ENCODE measurements around the gene STK32C. TPM values are rescaled to one million over a fixed set of nuclear protein-coding genes. Genes with fewer than 3 reads are reported as not detected.

Gene STK32C
- total and polyA plus RNA-seq, 3 donors from 2014 or later = 33.9 to 49.0 (median 34.2) TPM

DNA sequence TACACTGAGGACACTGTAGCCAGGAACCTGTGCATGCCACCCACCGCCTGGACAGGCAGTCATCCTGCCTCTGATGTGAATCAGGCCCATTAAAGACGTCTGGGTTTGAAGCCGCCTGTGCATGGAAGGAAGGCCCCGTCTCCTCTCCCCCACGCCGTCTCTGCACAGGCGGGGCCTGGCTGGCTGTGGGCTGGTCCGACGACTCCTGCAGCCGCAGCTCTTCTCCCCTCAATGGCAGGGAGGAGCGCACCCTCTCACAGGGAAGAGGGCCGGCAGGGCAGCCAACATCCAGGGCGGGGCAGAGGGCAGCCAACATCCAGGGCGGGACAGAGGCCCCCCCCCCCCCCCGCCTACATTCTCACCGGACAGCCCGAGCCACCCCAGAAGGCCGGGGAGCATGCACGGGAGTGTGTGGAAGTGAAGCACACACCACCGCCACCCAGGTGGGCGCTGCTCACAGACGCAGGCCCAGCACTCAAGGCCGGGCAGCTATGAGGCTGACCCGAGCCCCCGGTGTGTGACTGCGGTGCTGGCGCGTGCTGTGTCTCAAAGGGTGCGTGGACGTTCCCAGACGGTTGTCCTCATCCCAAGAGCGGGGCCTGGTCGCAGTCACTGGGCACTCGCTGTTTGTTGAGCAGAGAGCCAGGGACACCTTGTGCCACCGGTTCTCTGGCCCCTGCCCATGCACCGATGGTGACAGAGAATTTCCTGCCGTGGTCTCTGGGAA, 101.9 kb downstream of the STK32C start:
- 86 to 88% methylated on average over 23 to 34 of the region's 37 CpGs for WGBS, 2 donors
- Histone ChIP-seq H3K4me1 (no peaks in the 10 kb centered on the region), H3K9me3 (no peaks in the 10 kb centered on the region), H3K27ac (no peak overlapping the region), H3K36me3 (ENCODE audit: low read depth, missing control alignments) (no peaks in the 10 kb centered on the region), H3K4me3 (no peak overlapping the region), H3K27me3 (no peaks in the 10 kb centered on the region)
- TF ChIP-seq, protein P1, sequence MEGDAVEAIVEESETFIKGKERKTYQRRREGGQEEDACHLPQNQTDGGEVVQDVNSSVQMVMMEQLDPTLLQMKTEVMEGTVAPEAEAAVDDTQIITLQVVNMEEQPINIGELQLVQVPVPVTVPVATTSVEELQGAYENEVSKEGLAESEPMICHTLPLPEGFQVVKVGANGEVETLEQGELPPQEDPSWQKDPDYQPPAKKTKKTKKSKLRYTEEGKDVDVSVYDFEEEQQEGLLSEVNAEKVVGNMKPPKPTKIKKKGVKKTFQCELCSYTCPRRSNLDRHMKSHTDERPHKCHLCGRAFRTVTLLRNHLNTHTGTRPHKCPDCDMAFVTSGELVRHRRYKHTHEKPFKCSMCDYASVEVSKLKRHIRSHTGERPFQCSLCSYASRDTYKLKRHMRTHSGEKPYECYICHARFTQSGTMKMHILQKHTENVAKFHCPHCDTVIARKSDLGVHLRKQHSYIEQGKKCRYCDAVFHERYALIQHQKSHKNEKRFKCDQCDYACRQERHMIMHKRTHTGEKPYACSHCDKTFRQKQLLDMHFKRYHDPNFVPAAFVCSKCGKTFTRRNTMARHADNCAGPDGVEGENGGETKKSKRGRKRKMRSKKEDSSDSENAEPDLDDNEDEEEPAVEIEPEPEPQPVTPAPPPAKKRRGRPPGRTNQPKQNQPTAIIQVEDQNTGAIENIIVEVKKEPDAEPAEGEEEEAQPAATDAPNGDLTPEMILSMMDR (IDR thresholded peaks at IDR 0.05) = no peak
- no peak for TF ChIP-seq POLR2A (IDR thresholded peaks at IDR 0.05)
- no peak for DNase-seq
- intact Hi-C loops (cut with DNase I; ENCODE audit: low total_unique reads) = no loop called here

- no peak overlapping the region for H3K4me3 ChIP-seq
- no peak overlapping the region for H3K27ac ChIP-seq
- no peaks in the 10 kb centered on the region for H3K36me3 ChIP-seq (ENCODE audit: low read depth, missing control alignments)
- WGBS, 2 donors = 86 to 94% methylated on average over 12 to 28 of the region's 28 CpGs
- no peak for DNase-seq
- intact Hi-C loops (cut with DNase I; ENCODE audit: low total_unique reads) = no loop called here
- TF ChIP-seq, protein P1 (IDR thresholded peaks at IDR 0.05) = no peak
- no peak for TF ChIP-seq POLR2A (IDR thresholded peaks at IDR 0.05)
- no peaks in the 10 kb centered on the region for H3K27me3 ChIP-seq
- H3K9me3 ChIP-seq = no peaks in the 10 kb centered on the region
- H3K4me1 ChIP-seq = no peaks in the 10 kb centered on the region
These were observed 102.8 kb downstream of the STK32C start for GRCh38 chr10:132204781-132205473.

DNA sequence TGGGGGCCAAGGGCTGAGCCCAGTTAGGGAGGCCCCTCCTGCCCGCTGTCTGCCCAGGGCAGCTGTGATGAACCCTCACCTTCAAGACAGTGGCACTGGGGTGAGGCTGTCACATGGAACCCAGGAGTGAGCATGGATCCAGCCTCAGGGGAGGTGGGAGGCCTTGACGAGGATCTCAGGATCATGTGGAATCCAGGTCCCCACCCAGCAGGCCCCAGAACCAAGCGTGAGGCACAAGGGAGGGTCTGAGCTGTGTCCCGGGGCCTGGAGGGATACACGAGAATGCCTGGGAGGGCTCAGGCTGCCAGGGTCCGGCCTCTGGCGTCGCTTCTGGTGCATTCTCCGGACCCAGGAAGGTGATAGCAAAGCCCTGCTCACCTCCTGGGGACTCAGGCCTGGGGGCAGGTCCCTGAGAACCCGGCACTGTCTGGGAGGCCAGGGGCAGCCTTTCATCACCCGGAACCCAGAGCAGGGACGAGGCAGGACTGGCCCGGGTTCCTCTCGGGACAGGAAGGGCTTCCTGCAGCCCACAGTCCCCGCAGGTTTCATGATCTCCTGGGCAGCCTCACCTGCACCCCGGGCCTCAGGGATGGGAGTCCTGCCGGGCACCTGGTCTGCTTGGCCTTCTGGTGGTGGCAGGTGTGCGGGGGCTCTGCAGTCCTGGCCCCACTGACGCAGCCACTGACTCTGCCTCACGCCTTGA, 103.5 kb downstream of the STK32C start:
- intact Hi-C loops (cut with DNase I; ENCODE audit: low total_unique reads) = no loop called here
- no peaks in the 10 kb centered on the region for H3K4me1 ChIP-seq
- H3K27ac ChIP-seq = no peak overlapping the region
- H3K9me3 ChIP-seq = no peaks in the 10 kb centered on the region
- no peaks in the 10 kb centered on the region for H3K27me3 ChIP-seq
- TF ChIP-seq, protein P1 (IDR thresholded peaks at IDR 0.05) = no peak
- no peak for TF ChIP-seq POLR2A (IDR thresholded peaks at IDR 0.05)
- no peak for DNase-seq
- 78 to 89% methylated on average over 12 to 20 of the region's 20 CpGs for WGBS, 2 donors
- H3K36me3 ChIP-seq (ENCODE audit: low read depth, missing control alignments) = no peaks in the 10 kb centered on the region
- H3K4me3 ChIP-seq = no peak overlapping the region

- no peaks in the 10 kb centered on the region for H3K27me3 ChIP-seq
- H3K27ac ChIP-seq = no peak overlapping the region
- intact Hi-C loops (cut with DNase I; ENCODE audit: low total_unique reads) = no loop called here
- no peak for DNase-seq
- H3K4me3 ChIP-seq = no peak overlapping the region
- H3K36me3 ChIP-seq (ENCODE audit: low read depth, missing control alignments) = no peaks in the 10 kb centered on the region
- no peaks in the 10 kb centered on the region for H3K9me3 ChIP-seq
- H3K4me1 ChIP-seq = no peaks in the 10 kb centered on the region
- TF ChIP-seq POLR2A (IDR thresholded peaks at IDR 0.05) = no peak
- TF ChIP-seq, protein P1 (IDR thresholded peaks at IDR 0.05) = no peak
- 94 to 96% methylated on average over 19 to 34 of the region's 34 CpGs for WGBS, 2 donors
These were observed 104.3 kb downstream of the STK32C start for GRCh38 chr10:132203256-132204077.

Measured in testis (tissue), 3 donors.